Neutrophil (primary cell): ENCODE results near the gene MYH3.

ENCODE experiments used
- H3K27ac ChIP-seq: fragments of 200-600 bp; sonication (generic); 2 replicates; pipeline ENCODE4 v1.5.1; 2016; ENCODE audit warnings: mild to moderate bottlenecking, moderate library complexity
- H3K27me3 ChIP-seq: fragments of 200-600 bp; sonication (generic); 2 replicates; pipeline ENCODE4 v1.6.0; 2016; ENCODE audit warnings: mild to moderate bottlenecking
- H3K36me3 ChIP-seq: fragments of 200-600 bp; sonication (generic); 2 replicates; pipeline ENCODE4 v1.5.1; 2017
- H3K4me1 ChIP-seq, 2 experiments: fragments of 200-600 bp in 1 of 2; sonication (generic) in 1 of 2; 1 replicate in 1 of 2; 2 replicates in 1 of 2; pipeline versions ENCODE4 v1.5.1 to v1.6.1; 2013 to 2016; ENCODE audit warnings: low read depth in 1 of 2, low read length in 1 of 2, mild to moderate bottlenecking in 1 of 2, moderate library complexity in 1 of 2; ENCODE audit not compliant: control insufficient read depth in 1 of 2, insufficient read depth in 1 of 2
- H3K4me3 ChIP-seq, 2 experiments: fragments of 200-600 bp in 1 of 2; sonication (generic) in 1 of 2; 1 replicate in 1 of 2; 2 replicates in 1 of 2; pipeline ENCODE4 v1.5.1; 2013 to 2016; ENCODE audit warnings: low read depth in 1 of 2, low read length in 1 of 2, mild to moderate bottlenecking in 1 of 2, moderate library complexity in 1 of 2
- H3K9me3 ChIP-seq: fragments of 200-600 bp; sonication (generic); 2 replicates; pipeline ENCODE4 v1.5.1; 2016
- TF ChIP-seq, protein P1 (sequence below): fragments of 200-600 bp; sonication (generic); IDR thresholded peaks from 2 replicates; pipeline ENCODE4 v1.5.1; 2016; ENCODE audit warnings: antibody characterized with exemption

MYH3 gene

DNA sequence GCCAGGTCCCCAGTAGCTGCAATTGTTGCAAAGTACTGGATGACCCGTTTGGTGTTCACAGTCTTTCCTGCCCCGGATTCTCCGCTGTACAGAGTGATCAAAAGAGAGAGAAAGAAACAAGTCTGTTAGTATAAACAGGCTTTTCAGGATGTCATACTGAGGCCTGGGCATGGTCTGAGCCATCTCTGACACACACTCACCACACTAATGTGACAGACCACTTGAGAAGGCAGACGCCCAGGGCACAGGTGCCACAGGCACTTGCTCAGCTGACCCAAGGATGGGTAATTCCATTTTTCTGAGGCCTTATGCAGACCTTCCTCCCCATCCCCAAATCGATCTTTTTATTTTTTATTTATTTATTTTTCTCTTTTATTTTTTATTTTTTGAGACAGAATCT lies 7.5 kb downstream of the MYH3 start:
- H3K27ac ChIP-seq: no peak overlapping the region
- H3K27me3 ChIP-seq: no peaks in the 10 kb centered on the region
- H3K4me3 ChIP-seq: no peak overlapping the region
- H3K9me3 ChIP-seq: no peaks in the 10 kb centered on the region
- no peaks in the 10 kb centered on the region for H3K36me3 ChIP-seq
- TF ChIP-seq, protein P1, sequence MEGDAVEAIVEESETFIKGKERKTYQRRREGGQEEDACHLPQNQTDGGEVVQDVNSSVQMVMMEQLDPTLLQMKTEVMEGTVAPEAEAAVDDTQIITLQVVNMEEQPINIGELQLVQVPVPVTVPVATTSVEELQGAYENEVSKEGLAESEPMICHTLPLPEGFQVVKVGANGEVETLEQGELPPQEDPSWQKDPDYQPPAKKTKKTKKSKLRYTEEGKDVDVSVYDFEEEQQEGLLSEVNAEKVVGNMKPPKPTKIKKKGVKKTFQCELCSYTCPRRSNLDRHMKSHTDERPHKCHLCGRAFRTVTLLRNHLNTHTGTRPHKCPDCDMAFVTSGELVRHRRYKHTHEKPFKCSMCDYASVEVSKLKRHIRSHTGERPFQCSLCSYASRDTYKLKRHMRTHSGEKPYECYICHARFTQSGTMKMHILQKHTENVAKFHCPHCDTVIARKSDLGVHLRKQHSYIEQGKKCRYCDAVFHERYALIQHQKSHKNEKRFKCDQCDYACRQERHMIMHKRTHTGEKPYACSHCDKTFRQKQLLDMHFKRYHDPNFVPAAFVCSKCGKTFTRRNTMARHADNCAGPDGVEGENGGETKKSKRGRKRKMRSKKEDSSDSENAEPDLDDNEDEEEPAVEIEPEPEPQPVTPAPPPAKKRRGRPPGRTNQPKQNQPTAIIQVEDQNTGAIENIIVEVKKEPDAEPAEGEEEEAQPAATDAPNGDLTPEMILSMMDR: no peak
- H3K4me1 ChIP-seq: peaks cover 6 to 8% of the 10 kb centered on the region in 2 experiments

DNA sequence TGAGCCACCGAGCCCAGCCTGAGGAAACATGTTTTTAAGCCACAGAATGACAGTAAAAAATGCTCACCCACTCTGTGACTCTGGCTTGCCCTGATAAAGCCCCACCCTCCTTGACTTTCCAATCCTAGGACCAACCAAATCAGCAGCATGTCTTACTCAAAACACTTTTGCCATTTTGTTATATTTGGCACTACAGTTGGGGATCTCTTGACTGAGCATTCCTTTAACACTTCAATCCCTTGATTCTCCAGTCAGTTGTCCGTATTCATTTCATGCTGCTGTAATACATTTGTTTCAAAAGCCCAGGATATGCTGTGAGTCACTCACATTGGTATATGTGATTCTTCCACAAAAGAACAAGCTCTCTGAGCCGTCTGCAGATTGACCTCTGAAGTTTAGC lies 8.2 kb downstream of the MYH3 start:
- H3K36me3 ChIP-seq: no peaks in the 10 kb centered on the region
- H3K4me3 ChIP-seq: no peak overlapping the region
- H3K27me3 ChIP-seq: no peaks in the 10 kb centered on the region
- no peaks in the 10 kb centered on the region for H3K9me3 ChIP-seq
- no peak overlapping the region for H3K27ac ChIP-seq
- TF ChIP-seq, protein P1: no peak
- peaks cover 6 to 8% of the 10 kb centered on the region in 2 experiments for H3K4me1 ChIP-seq

DNA sequence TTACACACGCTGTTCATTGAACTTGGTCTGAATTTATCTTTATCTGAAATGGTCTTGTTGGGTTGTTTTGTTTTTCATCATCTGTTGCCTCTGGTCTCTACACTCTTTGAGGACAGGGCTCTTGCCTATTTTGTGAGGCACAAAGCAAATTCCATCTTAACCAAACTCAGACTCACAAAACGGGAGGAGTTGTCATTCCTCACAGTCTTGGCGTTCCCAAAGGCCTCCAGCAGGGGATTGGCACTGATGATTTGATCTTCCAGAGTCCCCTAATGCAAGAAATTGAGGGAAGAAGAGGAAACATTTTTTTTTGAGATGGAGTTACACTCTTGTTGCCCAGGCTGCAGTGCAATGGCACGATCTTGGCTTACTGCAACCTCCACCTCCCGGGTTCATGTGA lies 8.7 kb downstream of the MYH3 start:
- peaks cover 6 to 7% of the 10 kb centered on the region in 2 experiments for H3K4me1 ChIP-seq
- H3K4me3 ChIP-seq: no peak overlapping the region
- H3K27me3 ChIP-seq: no peaks in the 10 kb centered on the region
- H3K27ac ChIP-seq: no peak overlapping the region
- TF ChIP-seq, protein P1: no peak
- no peaks in the 10 kb centered on the region for H3K9me3 ChIP-seq
- no peaks in the 10 kb centered on the region for H3K36me3 ChIP-seq

DNA sequence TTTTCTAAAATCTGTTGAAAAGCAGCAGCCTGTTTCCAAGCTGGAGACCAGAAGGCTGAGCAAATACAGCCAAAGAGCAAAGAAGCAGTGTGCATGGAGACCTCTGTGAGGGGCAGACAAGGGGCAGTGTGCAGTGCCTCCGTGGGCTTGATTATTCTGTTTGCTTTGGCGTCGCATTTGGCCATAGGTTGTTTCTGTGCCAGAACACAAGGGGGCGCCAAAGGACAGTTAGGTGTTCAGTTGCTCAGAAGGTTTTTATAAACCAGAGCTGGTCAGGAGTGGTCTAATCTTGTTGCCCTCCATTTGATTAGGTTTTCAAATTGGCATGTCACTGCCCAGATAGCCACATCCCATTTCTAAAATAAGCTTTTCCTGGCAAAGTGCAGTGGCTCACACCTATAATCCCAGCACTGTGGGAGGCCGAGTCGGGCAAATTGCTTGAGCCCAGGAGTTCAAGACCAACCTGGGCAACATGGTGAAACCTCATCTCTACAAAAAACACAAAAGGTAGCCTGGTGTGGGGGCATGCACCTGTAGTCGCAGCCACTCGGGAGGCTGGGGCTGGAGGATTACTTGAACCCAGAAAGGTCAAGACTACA lies 10.6 kb downstream of the MYH3 start:
- TF ChIP-seq, protein P1: peak; percentile 65
- Histone ChIP-seq H3K27me3 (no peaks in the 10 kb centered on the region), H3K4me3 (no peak overlapping the region), H3K27ac (no peak overlapping the region), H3K9me3 (no peaks in the 10 kb centered on the region), H3K36me3 (peaks cover 11% of the 10 kb centered on the region), H3K4me1 (no peaks in the 10 kb centered on the region)

DNA sequence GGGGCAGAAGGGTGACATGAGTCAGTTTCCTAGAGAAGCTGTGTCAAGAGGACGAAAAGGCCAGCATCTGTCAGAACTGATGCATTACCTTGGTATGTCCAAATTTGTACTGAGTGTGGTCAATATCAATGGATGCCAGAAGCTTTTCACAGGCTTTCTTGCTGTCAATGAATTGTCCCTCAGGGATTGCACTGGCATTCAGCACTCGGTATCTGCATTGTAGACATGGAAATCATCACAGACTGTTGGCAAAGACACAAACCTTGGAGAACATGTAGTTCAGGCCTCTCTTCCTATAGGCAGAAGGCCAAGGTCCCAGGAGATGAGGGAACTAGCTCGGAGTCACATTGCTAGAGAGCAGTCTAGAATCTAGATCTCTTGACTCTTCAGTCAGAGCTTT lies 16.6 kb downstream of the MYH3 start:
- Histone ChIP-seq H3K27me3 (no peaks in the 10 kb centered on the region), H3K4me1 (no peaks in the 10 kb centered on the region), H3K4me3 (no peak overlapping the region), H3K9me3 (no peaks in the 10 kb centered on the region), H3K36me3 (peaks cover 11% of the 10 kb centered on the region), H3K27ac (no peak overlapping the region)
- TF ChIP-seq, protein P1: no peak

DNA sequence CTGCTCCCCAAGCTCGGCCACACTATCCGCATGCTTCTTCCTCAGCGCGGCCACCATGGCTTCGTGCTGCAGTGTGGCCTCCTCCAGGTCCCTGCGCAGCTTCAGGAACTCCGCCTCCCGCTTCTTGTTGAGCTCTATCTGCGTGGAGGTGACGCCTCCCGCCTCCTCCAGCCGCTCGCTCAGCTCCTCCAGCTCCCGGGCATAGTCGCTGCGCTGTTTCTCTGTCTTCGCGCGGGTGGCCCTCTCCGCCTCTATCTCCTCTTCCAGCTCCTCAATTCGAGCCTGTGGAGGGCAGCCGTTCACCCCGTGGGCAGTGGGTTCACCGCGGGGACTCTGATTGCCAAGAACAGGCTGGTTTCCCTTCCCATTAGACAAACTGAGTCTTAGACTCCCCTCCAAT lies 19.0 kb downstream of the MYH3 start:
- no peak overlapping the region for H3K27ac ChIP-seq
- peaks cover 11% of the 10 kb centered on the region for H3K36me3 ChIP-seq
- H3K4me3 ChIP-seq: no peak overlapping the region
- H3K4me1 ChIP-seq: no peaks in the 10 kb centered on the region
- H3K27me3 ChIP-seq: no peaks in the 10 kb centered on the region
- TF ChIP-seq, protein P1: no peak
- no peaks in the 10 kb centered on the region for H3K9me3 ChIP-seq
